ENCODE results near the gene STX4. TPM values are rescaled to one million over a fixed set of nuclear protein-coding genes. Genes with fewer than 3 reads are reported as not detected.

STX4 gene
- total and polyA plus RNA-seq, 8 donors = 37.7 to 84.8 (median 43.3) TPM

DNA sequence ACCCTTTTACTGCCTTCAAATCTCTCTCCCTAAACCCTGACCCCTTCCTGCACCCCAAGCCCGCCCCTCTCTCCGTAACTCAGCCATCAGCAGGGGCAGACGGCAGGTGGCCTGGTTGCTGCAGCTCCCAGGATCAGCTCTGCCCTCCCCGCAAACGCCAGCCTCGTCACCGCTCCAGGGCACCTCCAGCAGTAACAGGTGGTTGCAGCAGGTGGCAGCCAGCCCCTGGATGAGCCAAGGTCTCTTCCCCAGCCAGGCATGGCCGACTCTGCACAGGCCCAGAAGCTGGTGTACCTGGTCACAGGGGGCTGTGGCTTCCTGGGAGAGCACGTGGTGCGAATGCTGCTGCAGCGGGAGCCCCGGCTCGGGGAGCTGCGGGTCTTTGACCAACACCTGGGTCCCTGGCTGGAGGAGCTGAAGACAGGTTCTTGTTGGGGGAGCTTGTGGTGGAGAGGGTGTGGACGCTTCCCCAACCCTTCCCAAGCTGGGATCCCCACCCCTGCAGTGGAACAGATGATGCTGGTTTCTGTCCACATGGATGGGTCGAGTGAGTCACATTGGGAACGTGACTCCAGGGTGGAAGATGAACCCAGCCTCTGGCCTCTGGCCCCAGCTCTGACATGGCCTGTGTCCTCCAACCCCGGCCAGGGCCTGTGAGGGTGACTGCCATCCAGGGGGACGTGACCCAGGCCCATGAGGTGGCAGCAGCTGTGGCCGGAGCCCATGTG is 47.8 kb upstream of the STX4 start:
- Histone ChIP-seq H3K27ac (no peak overlapping the region), H3K4me3 (peak overlapping the region; percentile 35 to 46), H3K4me1 (peaks cover 5 to 16% of the 10 kb centered on the region in 2 donors), H3K9me3 (no peaks in the 10 kb centered on the region), H3K27me3 (no peaks in the 10 kb centered on the region), H3K36me3 (peaks cover 0 to 61% of the 10 kb centered on the region in 2 donors)
- ATAC-seq (peak; percentile 86), DNase-seq (peak in 3 of 4 donors; percentile 15 to 68 (median 65))
- TF ChIP-seq, protein P1, sequence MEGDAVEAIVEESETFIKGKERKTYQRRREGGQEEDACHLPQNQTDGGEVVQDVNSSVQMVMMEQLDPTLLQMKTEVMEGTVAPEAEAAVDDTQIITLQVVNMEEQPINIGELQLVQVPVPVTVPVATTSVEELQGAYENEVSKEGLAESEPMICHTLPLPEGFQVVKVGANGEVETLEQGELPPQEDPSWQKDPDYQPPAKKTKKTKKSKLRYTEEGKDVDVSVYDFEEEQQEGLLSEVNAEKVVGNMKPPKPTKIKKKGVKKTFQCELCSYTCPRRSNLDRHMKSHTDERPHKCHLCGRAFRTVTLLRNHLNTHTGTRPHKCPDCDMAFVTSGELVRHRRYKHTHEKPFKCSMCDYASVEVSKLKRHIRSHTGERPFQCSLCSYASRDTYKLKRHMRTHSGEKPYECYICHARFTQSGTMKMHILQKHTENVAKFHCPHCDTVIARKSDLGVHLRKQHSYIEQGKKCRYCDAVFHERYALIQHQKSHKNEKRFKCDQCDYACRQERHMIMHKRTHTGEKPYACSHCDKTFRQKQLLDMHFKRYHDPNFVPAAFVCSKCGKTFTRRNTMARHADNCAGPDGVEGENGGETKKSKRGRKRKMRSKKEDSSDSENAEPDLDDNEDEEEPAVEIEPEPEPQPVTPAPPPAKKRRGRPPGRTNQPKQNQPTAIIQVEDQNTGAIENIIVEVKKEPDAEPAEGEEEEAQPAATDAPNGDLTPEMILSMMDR (IDR thresholded peaks at IDR 0.05) = no peak
- intact Hi-C loops (cut with DNase I) = loop anchor here in 1 of 2 donors (10.0 kb wide), 2 partner anchors 449 to 879 kb away; no protein-coding TSS in a partner anchor

GRCh38 chr16:30986129-30986991 is 47.0 kb upstream of the STX4 start:
- no peak for DNase-seq
- Histone ChIP-seq H3K4me1 (peaks cover 5 to 16% of the 10 kb centered on the region in 2 donors), H3K4me3 (no peak overlapping the region), H3K36me3 (peaks cover 0 to 53% of the 10 kb centered on the region in 2 donors), H3K27ac (no peak overlapping the region), H3K27me3 (peaks cover 0 to 6% of the 10 kb centered on the region in 2 donors), H3K9me3 (no peaks in the 10 kb centered on the region)
- no peak for ATAC-seq
- intact Hi-C loops (cut with DNase I) = loop anchor here in 1 of 2 donors (10.0 kb wide), 2 partner anchors 448 to 878 kb away; no protein-coding TSS in a partner anchor
- TF ChIP-seq, protein P1 (IDR thresholded peaks at IDR 0.05) = no peak

DNA sequence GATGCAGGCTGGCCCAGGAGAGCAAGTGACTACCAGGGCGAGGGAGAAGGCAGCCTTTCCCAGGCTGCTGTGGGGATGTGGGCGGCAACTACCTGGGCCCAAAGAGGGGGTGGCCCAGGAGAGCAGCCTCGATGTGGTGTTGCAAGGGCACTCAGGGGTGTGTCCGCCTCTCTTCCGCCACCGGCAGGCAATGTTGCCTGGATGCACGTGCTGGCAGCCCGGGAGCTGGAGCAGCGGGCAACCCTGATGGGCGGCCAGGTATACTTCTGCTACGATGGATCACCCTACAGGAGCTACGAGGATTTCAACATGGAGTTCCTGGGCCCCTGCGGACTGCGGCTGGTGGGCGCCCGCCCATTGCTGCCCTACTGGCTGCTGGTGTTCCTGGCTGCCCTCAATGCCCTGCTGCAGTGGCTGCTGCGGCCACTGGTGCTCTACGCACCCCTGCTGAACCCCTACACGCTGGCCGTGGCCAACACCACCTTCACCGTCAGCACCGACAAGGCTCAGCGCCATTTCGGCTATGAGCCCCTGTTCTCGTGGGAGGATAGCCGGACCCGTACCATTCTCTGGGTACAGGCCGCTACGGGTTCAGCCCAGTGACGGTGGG is 45.7 kb upstream of the STX4 start:
- TF ChIP-seq, protein P1 (IDR thresholded peaks at IDR 0.05) = no peak
- peaks cover 0 to 9% of the 10 kb centered on the region in 2 donors for H3K27me3 ChIP-seq
- peaks cover 5 to 16% of the 10 kb centered on the region in 2 donors for H3K4me1 ChIP-seq
- H3K27ac ChIP-seq = no peak overlapping the region
- no peak for DNase-seq
- ATAC-seq = no peak
- H3K9me3 ChIP-seq = no peaks in the 10 kb centered on the region
- intact Hi-C loops (cut with DNase I) = loop anchor here in 1 of 2 donors (10.0 kb wide), 2 partner anchors 447 to 877 kb away; no protein-coding TSS in a partner anchor
- H3K36me3 ChIP-seq = peaks cover 0 to 40% of the 10 kb centered on the region in 2 donors
- no peak overlapping the region for H3K4me3 ChIP-seq

GRCh38 chr16:30989469-30990047 is 43.8 kb upstream of the STX4 start:
- ATAC-seq (no peak), DNase-seq (no peak)
- TF ChIP-seq, protein P1 (IDR thresholded peaks at IDR 0.05) = no peak
- H3K27ac ChIP-seq = no peak overlapping the region
- intact Hi-C loops (cut with DNase I) = loop anchor here in 1 of 2 donors (10.0 kb wide), 2 partner anchors 445 to 875 kb away; no protein-coding TSS in a partner anchor
- H3K4me3 ChIP-seq = no peak overlapping the region
- H3K9me3 ChIP-seq = no peaks in the 10 kb centered on the region
- H3K36me3 ChIP-seq = peaks cover 0 to 21% of the 10 kb centered on the region in 2 donors
- peaks cover 0 to 9% of the 10 kb centered on the region in 2 donors for H3K27me3 ChIP-seq
- H3K4me1 ChIP-seq = peaks cover 5 to 17% of the 10 kb centered on the region in 2 donors
